Mammary epithelial cell (primary cell): Measurements from ENCODE around the gene KCNN2.

Source experiments
- CTCF ChIP-seq, 2 donors: IDR thresholded peaks in 1 of 2; conservative IDR thresholded peaks in 1 of 2; 2 replicates each; pipeline ENCODE4 v1.5.1; 2011 to 2012; ENCODE audit warnings: inconsistent platforms in 2 of 2, low read length in 2 of 2, mild to moderate bottlenecking in 2 of 2, control low read depth in 1 of 2, low read depth in 1 of 2; ENCODE audit not compliant: insufficient read depth in 1 of 2; ENCODE audit errors: extremely low read depth in 1 of 2
- EZH2 ChIP-seq: IDR thresholded peaks from 2 replicates; pipeline ENCODE4 v1.6.1; 2012; ENCODE audit warnings: low read length, inconsistent platforms, borderline replicate concordance

- TF ChIP-seq CTCF (conservative IDR thresholded peaks at IDR 0.05 in 1 of 2, IDR thresholded peaks at IDR 0.05 in 1 of 2; ENCODE audit: extremely low read depth in 1 of 2, insufficient read depth in 1 of 2, low read depth in 1 of 2, low read length in 2 of 2), result no peak
- TF ChIP-seq EZH2, result no peak
Observed at GRCh38 chr5:114358329-114358728, 3.5 kb upstream of the KCNN2 start.
